Measurements from ENCODE around the gene GPC6.

The GPC6 gene

GRCh38 chr13:94020833-94021232, 794.2 kb downstream of the GPC6 start:
- Histone ChIP-seq H3K4me1 (ENCODE audit: control insufficient read depth, insufficient read depth, low read length, poor library complexity, severe bottlenecking) (peaks cover 2% of the 10 kb centered on the region), H3K9me3 (ENCODE audit: control insufficient read depth, low read length) (no peaks in the 10 kb centered on the region), H3K4me3 (ENCODE audit: extremely low read depth, insufficient read depth, low read length, poor library complexity, severe bottlenecking) (no peak overlapping the region), H3K36me3 (ENCODE audit: control insufficient read depth, insufficient read depth, low read length) (no peaks in the 10 kb centered on the region), H3K27ac (ENCODE audit: low read depth, low read length, severe bottlenecking) (no peak overlapping the region)

GRCh38 chr13:94028234-94028633, 801.6 kb downstream of the GPC6 start:
- Histone ChIP-seq H3K4me1 (ENCODE audit: control insufficient read depth, insufficient read depth, low read length, poor library complexity, severe bottlenecking) (no peaks in the 10 kb centered on the region), H3K36me3 (ENCODE audit: control insufficient read depth, insufficient read depth, low read length) (no peaks in the 10 kb centered on the region), H3K27ac (ENCODE audit: low read depth, low read length, severe bottlenecking) (no peak overlapping the region), H3K4me3 (ENCODE audit: extremely low read depth, insufficient read depth, low read length, poor library complexity, severe bottlenecking) (no peak overlapping the region), H3K9me3 (ENCODE audit: control insufficient read depth, low read length) (no peaks in the 10 kb centered on the region)
- WGBS, 2 experiments (ENCODE audit: insufficient coverage in 2 of 2) = 83% methylated on average over 1 of the region's 2 CpGs; no CpG with 5 or more reads in 1 of the 2 experiments

GRCh38 chr13:94028650-94029049, 802.0 kb downstream of the GPC6 start:
- H3K9me3 ChIP-seq (ENCODE audit: control insufficient read depth, low read length) = no peaks in the 10 kb centered on the region
- no peak overlapping the region for H3K4me3 ChIP-seq (ENCODE audit: extremely low read depth, insufficient read depth, low read length, poor library complexity, severe bottlenecking)
- no peak overlapping the region for H3K27ac ChIP-seq (ENCODE audit: low read depth, low read length, severe bottlenecking)
- no peaks in the 10 kb centered on the region for H3K36me3 ChIP-seq (ENCODE audit: control insufficient read depth, insufficient read depth, low read length)
- WGBS, 2 experiments (ENCODE audit: insufficient coverage in 2 of 2) = 29% methylated on average over 1 of the region's 1 CpG; no CpG with 5 or more reads in 1 of the 2 experiments
- H3K4me1 ChIP-seq (ENCODE audit: control insufficient read depth, insufficient read depth, low read length, poor library complexity, severe bottlenecking) = no peaks in the 10 kb centered on the region

- WGBS, 2 experiments (ENCODE audit: insufficient coverage in 2 of 2) = 93 to 97% methylated on average over 3 to 6 of the region's 14 CpGs
- H3K27ac ChIP-seq (ENCODE audit: low read depth, low read length, severe bottlenecking) = peak overlapping the region; percentile 42
- no peak overlapping the region for H3K4me3 ChIP-seq (ENCODE audit: extremely low read depth, insufficient read depth, low read length, poor library complexity, severe bottlenecking)
- no peaks in the 10 kb centered on the region for H3K36me3 ChIP-seq (ENCODE audit: control insufficient read depth, insufficient read depth, low read length)
- H3K4me1 ChIP-seq (ENCODE audit: control insufficient read depth, insufficient read depth, low read length, poor library complexity, severe bottlenecking) = no peaks in the 10 kb centered on the region
- H3K9me3 ChIP-seq (ENCODE audit: control insufficient read depth, low read length) = no peaks in the 10 kb centered on the region
These were observed 804.0 kb downstream of the GPC6 start for GRCh38 chr13:94030415-94031119.

GRCh38 chr13:94031609-94032008, 805.0 kb downstream of the GPC6 start:
- Histone ChIP-seq H3K36me3 (ENCODE audit: control insufficient read depth, insufficient read depth, low read length) (no peaks in the 10 kb centered on the region), H3K9me3 (ENCODE audit: control insufficient read depth, low read length) (no peaks in the 10 kb centered on the region), H3K4me3 (ENCODE audit: extremely low read depth, insufficient read depth, low read length, poor library complexity, severe bottlenecking) (no peak overlapping the region), H3K4me1 (ENCODE audit: control insufficient read depth, insufficient read depth, low read length, poor library complexity, severe bottlenecking) (no peaks in the 10 kb centered on the region), H3K27ac (ENCODE audit: low read depth, low read length, severe bottlenecking) (no peak overlapping the region)
- WGBS, 2 experiments (ENCODE audit: insufficient coverage in 2 of 2) = 100% methylated on average over 1 of the region's 3 CpGs

GRCh38 chr13:94033098-94033497, 806.5 kb downstream of the GPC6 start:
- Histone ChIP-seq H3K36me3 (ENCODE audit: control insufficient read depth, insufficient read depth, low read length) (no peaks in the 10 kb centered on the region), H3K9me3 (ENCODE audit: control insufficient read depth, low read length) (no peaks in the 10 kb centered on the region), H3K27ac (ENCODE audit: low read depth, low read length, severe bottlenecking) (no peak overlapping the region), H3K4me1 (ENCODE audit: control insufficient read depth, insufficient read depth, low read length, poor library complexity, severe bottlenecking) (no peaks in the 10 kb centered on the region), H3K4me3 (ENCODE audit: extremely low read depth, insufficient read depth, low read length, poor library complexity, severe bottlenecking) (no peak overlapping the region)
- WGBS, 2 experiments (ENCODE audit: insufficient coverage in 2 of 2) = no CpG with 5 or more reads among the region's 1 CpG

GRCh38 chr13:94033830-94034642, 807.4 kb downstream of the GPC6 start:
- Histone ChIP-seq H3K27ac (ENCODE audit: low read depth, low read length, severe bottlenecking) (no peak overlapping the region), H3K36me3 (ENCODE audit: control insufficient read depth, insufficient read depth, low read length) (no peaks in the 10 kb centered on the region), H3K9me3 (ENCODE audit: control insufficient read depth, low read length) (no peaks in the 10 kb centered on the region), H3K4me1 (ENCODE audit: control insufficient read depth, insufficient read depth, low read length, poor library complexity, severe bottlenecking) (no peaks in the 10 kb centered on the region), H3K4me3 (ENCODE audit: extremely low read depth, insufficient read depth, low read length, poor library complexity, severe bottlenecking) (no peak overlapping the region)
- WGBS, 2 experiments (ENCODE audit: insufficient coverage in 2 of 2) = 40 to 64% methylated on average over 2 to 5 of the region's 7 CpGs

- 86 to 100% methylated on average over 1 to 2 of the region's 5 CpGs for WGBS, 2 experiments (ENCODE audit: insufficient coverage in 2 of 2)
- H3K27ac ChIP-seq (ENCODE audit: low read depth, low read length, severe bottlenecking) = no peak overlapping the region
- no peaks in the 10 kb centered on the region for H3K36me3 ChIP-seq (ENCODE audit: control insufficient read depth, insufficient read depth, low read length)
- H3K4me3 ChIP-seq (ENCODE audit: extremely low read depth, insufficient read depth, low read length, poor library complexity, severe bottlenecking) = no peak overlapping the region
- H3K4me1 ChIP-seq (ENCODE audit: control insufficient read depth, insufficient read depth, low read length, poor library complexity, severe bottlenecking) = no peaks in the 10 kb centered on the region
- no peaks in the 10 kb centered on the region for H3K9me3 ChIP-seq (ENCODE audit: control insufficient read depth, low read length)
These were observed 823.4 kb downstream of the GPC6 start for GRCh38 chr13:94050039-94050438.

- Histone ChIP-seq H3K36me3 (ENCODE audit: control insufficient read depth, insufficient read depth, low read length) (no peaks in the 10 kb centered on the region), H3K9me3 (ENCODE audit: control insufficient read depth, low read length) (no peaks in the 10 kb centered on the region), H3K4me3 (ENCODE audit: extremely low read depth, insufficient read depth, low read length, poor library complexity, severe bottlenecking) (no peak overlapping the region), H3K4me1 (ENCODE audit: control insufficient read depth, insufficient read depth, low read length, poor library complexity, severe bottlenecking) (no peaks in the 10 kb centered on the region), H3K27ac (ENCODE audit: low read depth, low read length, severe bottlenecking) (no peak overlapping the region)
- 69 to 84% methylated on average over 2 of the region's 2 CpGs for WGBS, 2 experiments (ENCODE audit: insufficient coverage in 2 of 2)
These were observed 824.1 kb downstream of the GPC6 start for GRCh38 chr13:94050686-94051085.

GRCh38 chr13:94053986-94054593, 827.5 kb downstream of the GPC6 start:
- Histone ChIP-seq H3K27ac (ENCODE audit: low read depth, low read length, severe bottlenecking) (no peak overlapping the region), H3K9me3 (ENCODE audit: control insufficient read depth, low read length) (no peaks in the 10 kb centered on the region)
- WGBS, 2 experiments (ENCODE audit: insufficient coverage in 2 of 2) = 89 to 94% methylated on average over 6 to 9 of the region's 11 CpGs

More at GRCh38 chr13:94053986-94054593, 827.5 kb downstream of the GPC6 start:
- Histone ChIP-seq H3K4me3 (ENCODE audit: extremely low read depth, insufficient read depth, low read length, poor library complexity, severe bottlenecking) (no peak overlapping the region), H3K4me1 (ENCODE audit: control insufficient read depth, insufficient read depth, low read length, poor library complexity, severe bottlenecking) (peaks cover 4% of the 10 kb centered on the region), H3K36me3 (ENCODE audit: control insufficient read depth, insufficient read depth, low read length) (no peaks in the 10 kb centered on the region)
